ENCODE results near the gene CHD6.

CHD6 gene

GRCh38 chr20:41632896-41633295, 14.7 kb upstream of the CHD6 start:
- Mint-ChIP-seq H3K4me3 (no peak overlapping the region), H3K4me1 (ENCODE audit: low read depth) (peaks cover 3% of the 10 kb centered on the region), H3K36me3 (ENCODE audit: low read depth) (no peaks in the 10 kb centered on the region), H3K27me3 (peaks cover 4% of the 10 kb centered on the region), H3K27ac (no peak overlapping the region), H3K9me3 (no peaks in the 10 kb centered on the region)

GRCh38 chr20:41631826-41632225, 13.6 kb upstream of the CHD6 start:
- Mint-ChIP-seq H3K9me3 (no peaks in the 10 kb centered on the region), H3K27me3 (peaks cover 4% of the 10 kb centered on the region), H3K4me1 (ENCODE audit: low read depth) (peaks cover 3% of the 10 kb centered on the region), H3K36me3 (ENCODE audit: low read depth) (no peaks in the 10 kb centered on the region), H3K4me3 (no peak overlapping the region), H3K27ac (no peak overlapping the region)

GRCh38 chr20:41630846-41631245, 12.7 kb upstream of the CHD6 start:
- H3K36me3 Mint-ChIP-seq (ENCODE audit: low read depth), result no peaks in the 10 kb centered on the region
- H3K4me1 Mint-ChIP-seq (ENCODE audit: low read depth), result peaks cover 3% of the 10 kb centered on the region
- H3K27ac Mint-ChIP-seq, result no peak overlapping the region

GRCh38 chr20:41627611-41628244, 9.6 kb upstream of the CHD6 start:
- Mint-ChIP-seq H3K27ac (no peak overlapping the region), H3K36me3 (ENCODE audit: low read depth) (no peaks in the 10 kb centered on the region), H3K9me3 (no peaks in the 10 kb centered on the region), H3K27me3 (peaks cover 4% of the 10 kb centered on the region), H3K4me3 (no peak overlapping the region), H3K4me1 (ENCODE audit: low read depth) (no peaks in the 10 kb centered on the region)

More at GRCh38 chr20:41630846-41631245, 12.7 kb upstream of the CHD6 start:
- H3K27me3 Mint-ChIP-seq, result peaks cover 4% of the 10 kb centered on the region
- H3K4me3 Mint-ChIP-seq, result no peak overlapping the region
- H3K9me3 Mint-ChIP-seq, result no peaks in the 10 kb centered on the region

- peaks cover 2% of the 10 kb centered on the region for H3K27me3 Mint-ChIP-seq
- no peaks in the 10 kb centered on the region for H3K4me1 Mint-ChIP-seq (ENCODE audit: low read depth)
- no peak overlapping the region for H3K4me3 Mint-ChIP-seq
- no peak overlapping the region for H3K27ac Mint-ChIP-seq
- no peaks in the 10 kb centered on the region for H3K9me3 Mint-ChIP-seq
- H3K36me3 Mint-ChIP-seq (ENCODE audit: low read depth), result no peaks in the 10 kb centered on the region
Measured at GRCh38 chr20:41627001-41627495, 8.9 kb upstream of the CHD6 start.

GRCh38 chr20:41623625-41624375, 5.6 kb upstream of the CHD6 start:
- Mint-ChIP-seq H3K4me1 (ENCODE audit: low read depth) (peaks cover 9% of the 10 kb centered on the region), H3K27ac (no peak overlapping the region), H3K36me3 (ENCODE audit: low read depth) (no peaks in the 10 kb centered on the region), H3K27me3 (no peaks in the 10 kb centered on the region), H3K4me3 (no peak overlapping the region), H3K9me3 (no peaks in the 10 kb centered on the region)

- H3K27ac Mint-ChIP-seq, result no peak overlapping the region
- H3K9me3 Mint-ChIP-seq, result no peaks in the 10 kb centered on the region
- H3K27me3 Mint-ChIP-seq, result no peaks in the 10 kb centered on the region
- no peaks in the 10 kb centered on the region for H3K36me3 Mint-ChIP-seq (ENCODE audit: low read depth)
- H3K4me1 Mint-ChIP-seq (ENCODE audit: low read depth), result peaks cover 9% of the 10 kb centered on the region
- no peak overlapping the region for H3K4me3 Mint-ChIP-seq
Measured at GRCh38 chr20:41622584-41622983, 4.4 kb upstream of the CHD6 start.

- Mint-ChIP-seq H3K27me3 (no peaks in the 10 kb centered on the region), H3K4me1 (ENCODE audit: low read depth) (peaks cover 13% of the 10 kb centered on the region), H3K4me3 (no peak overlapping the region), H3K9me3 (no peaks in the 10 kb centered on the region), H3K27ac (no peak overlapping the region), H3K36me3 (ENCODE audit: low read depth) (no peaks in the 10 kb centered on the region)
Measured at GRCh38 chr20:41621971-41622370, 3.8 kb upstream of the CHD6 start.

- H3K4me1 Mint-ChIP-seq (ENCODE audit: low read depth), result peaks cover 19% of the 10 kb centered on the region
- no peak overlapping the region for H3K27ac Mint-ChIP-seq
- H3K4me3 Mint-ChIP-seq, result no peak overlapping the region
- H3K27me3 Mint-ChIP-seq, result no peaks in the 10 kb centered on the region
- H3K9me3 Mint-ChIP-seq, result no peaks in the 10 kb centered on the region
- no peaks in the 10 kb centered on the region for H3K36me3 Mint-ChIP-seq (ENCODE audit: low read depth)
Measured at GRCh38 chr20:41621421-41621820, 3.2 kb upstream of the CHD6 start.

GRCh38 chr20:41619360-41620100, 1.4 kb upstream of the CHD6 start:
- Mint-ChIP-seq H3K4me3 (peak overlapping the region; percentile 72), H3K36me3 (ENCODE audit: low read depth) (no peaks in the 10 kb centered on the region), H3K9me3 (no peaks in the 10 kb centered on the region), H3K27ac (no peak overlapping the region), H3K27me3 (no peaks in the 10 kb centered on the region), H3K4me1 (ENCODE audit: low read depth) (peaks cover 38% of the 10 kb centered on the region)

GRCh38 chr20:41618807-41619311, 682 bp upstream of the CHD6 start:
- Mint-ChIP-seq H3K27me3 (no peaks in the 10 kb centered on the region), H3K9me3 (no peaks in the 10 kb centered on the region), H3K4me3 (peak overlapping the region; percentile 72), H3K4me1 (ENCODE audit: low read depth) (peaks cover 42% of the 10 kb centered on the region), H3K27ac (no peak overlapping the region), H3K36me3 (ENCODE audit: low read depth) (no peaks in the 10 kb centered on the region)

GRCh38 chr20:41617059-41617901, 897 bp downstream of the CHD6 start:
- peak overlapping the region; percentile 85 for H3K27ac Mint-ChIP-seq
- peak overlapping the region; percentile 90 for H3K4me3 Mint-ChIP-seq
- peaks cover 49% of the 10 kb centered on the region for H3K4me1 Mint-ChIP-seq (ENCODE audit: low read depth)
- no peaks in the 10 kb centered on the region for H3K27me3 Mint-ChIP-seq
- H3K9me3 Mint-ChIP-seq, result no peaks in the 10 kb centered on the region
- H3K36me3 Mint-ChIP-seq (ENCODE audit: low read depth), result no peaks in the 10 kb centered on the region

GRCh38 chr20:41616228-41616627, 1.9 kb downstream of the CHD6 start:
- Mint-ChIP-seq H3K4me1 (ENCODE audit: low read depth) (peaks cover 56% of the 10 kb centered on the region), H3K36me3 (ENCODE audit: low read depth) (no peaks in the 10 kb centered on the region), H3K9me3 (no peaks in the 10 kb centered on the region), H3K27ac (no peak overlapping the region), H3K4me3 (peak overlapping the region; percentile 90), H3K27me3 (no peaks in the 10 kb centered on the region)

- Mint-ChIP-seq H3K4me1 (ENCODE audit: low read depth) (peaks cover 59% of the 10 kb centered on the region), H3K9me3 (no peaks in the 10 kb centered on the region), H3K36me3 (ENCODE audit: low read depth) (no peaks in the 10 kb centered on the region), H3K27ac (no peak overlapping the region), H3K27me3 (no peaks in the 10 kb centered on the region), H3K4me3 (peak overlapping the region; percentile 42)
Measured at GRCh38 chr20:41615676-41616075, 2.5 kb downstream of the CHD6 start.

Measured in stimulated activated naive CD8-positive, alpha-beta T cell treated with anti-CD3 and anti-CD28 coated beads, Interleukin-15, Interleukin-2, amounts not matched to agents 100 ng/mL and 50 ng/mL, for 24 hours (primary cell).